ENCODE data around the gene TULP4.

Gene TULP4

DNA sequence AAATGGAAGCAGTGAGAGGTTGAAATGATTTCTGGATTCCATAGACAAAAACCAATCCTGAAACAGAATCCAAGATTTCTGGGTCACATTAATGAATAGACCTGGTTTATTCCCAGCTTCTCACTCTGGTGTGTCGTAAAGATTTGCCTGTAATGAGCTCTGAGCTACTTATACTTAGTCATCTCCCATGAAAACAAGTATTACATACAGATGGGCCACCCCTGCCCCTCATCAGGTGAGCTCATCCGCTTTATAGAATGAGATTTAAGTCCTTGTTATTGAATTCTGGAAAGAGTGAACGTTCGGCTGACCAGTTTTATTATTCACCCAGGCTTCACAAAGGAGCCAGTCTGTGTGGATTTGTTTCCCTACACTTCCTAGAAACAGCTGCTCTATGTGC, 200.5 kb downstream of the TULP4 start:
- Histone ChIP-seq H3K79me2 (ENCODE audit: insufficient read depth, low read length) (no peaks in the 10 kb centered on the region), H3F3A (ENCODE audit: low read depth) (no peaks in the 10 kb centered on the region), H3K36me3 (ENCODE audit: insufficient read depth, low read length) (no peaks in the 10 kb centered on the region), H3K9me2 (replicated peaks; ENCODE audit: low read depth, low read length) (no peaks in the 10 kb centered on the region), H4K20me1 (ENCODE audit: insufficient read depth, low read length, poor library complexity, severe bottlenecking) (no peaks in the 10 kb centered on the region), H3K4me2 (ENCODE audit: low read depth, low read length, poor library complexity, severe bottlenecking) (no peak overlapping the region), H3K4me3 (ENCODE audit: low read length, poor library complexity, severe bottlenecking) (no peak overlapping the region), H3K9me3 (ENCODE audit: insufficient read depth, low read depth, low read length) (no peaks in the 10 kb centered on the region), H3K9ac (ENCODE audit: low read depth, low read length, poor library complexity, severe bottlenecking) (no peak overlapping the region), H3K4me1 (ENCODE audit: insufficient read depth, low read length, poor library complexity, severe bottlenecking) (peaks cover 14% of the 10 kb centered on the region), H3K27me3 (ENCODE audit: insufficient read depth, low read length, poor library complexity, severe bottlenecking) (no peaks in the 10 kb centered on the region), H2AFZ (ENCODE audit: low read length) (no peak overlapping the region)
- no peak for TF ChIP-seq CTCF (conservative IDR thresholded peaks at IDR 0.05; ENCODE audit: low read length)
- TF ChIP-seq EZH2phosphoT487 (IDR thresholded peaks at IDR 0.05; ENCODE audit: borderline replicate concordance) = no peak

- no peaks in the 10 kb centered on the region for H4K20me1 ChIP-seq (ENCODE audit: insufficient read depth, low read length, poor library complexity, severe bottlenecking)
- H3K4me3 ChIP-seq (ENCODE audit: low read length, poor library complexity, severe bottlenecking) = peak overlapping the region; percentile 24
- peaks cover 17% of the 10 kb centered on the region for H3K4me1 ChIP-seq (ENCODE audit: insufficient read depth, low read length, poor library complexity, severe bottlenecking)
- TF ChIP-seq EZH2phosphoT487 (IDR thresholded peaks at IDR 0.05; ENCODE audit: borderline replicate concordance) = no peak
- TF ChIP-seq CTCF (conservative IDR thresholded peaks at IDR 0.05; ENCODE audit: low read length) = no peak
- H3K9me2 ChIP-seq (replicated peaks; ENCODE audit: low read depth, low read length) = no peaks in the 10 kb centered on the region
- no peaks in the 10 kb centered on the region for H3K79me2 ChIP-seq (ENCODE audit: insufficient read depth, low read length)
- H3K27me3 ChIP-seq (ENCODE audit: insufficient read depth, low read length, poor library complexity, severe bottlenecking) = no peaks in the 10 kb centered on the region
- H3K36me3 ChIP-seq (ENCODE audit: insufficient read depth, low read length) = no peaks in the 10 kb centered on the region
- H3K4me2 ChIP-seq (ENCODE audit: low read depth, low read length, poor library complexity, severe bottlenecking) = peak overlapping the region; percentile 55
- peak overlapping the region; percentile 31 for H3K9ac ChIP-seq (ENCODE audit: low read depth, low read length, poor library complexity, severe bottlenecking)
- H3K9me3 ChIP-seq (ENCODE audit: insufficient read depth, low read depth, low read length) = no peaks in the 10 kb centered on the region
- H3F3A ChIP-seq (ENCODE audit: low read depth) = no peaks in the 10 kb centered on the region
- no peak overlapping the region for H2AFZ ChIP-seq (ENCODE audit: low read length)
Observed at GRCh38 chr6:158514176-158514575, 201.9 kb downstream of the TULP4 start.

- H3K4me1 ChIP-seq (ENCODE audit: insufficient read depth, low read length, poor library complexity, severe bottlenecking) = peaks cover 17% of the 10 kb centered on the region
- no peak overlapping the region for H3K4me2 ChIP-seq (ENCODE audit: low read depth, low read length, poor library complexity, severe bottlenecking)
- H4K20me1 ChIP-seq (ENCODE audit: insufficient read depth, low read length, poor library complexity, severe bottlenecking) = no peaks in the 10 kb centered on the region
- no peaks in the 10 kb centered on the region for H3K79me2 ChIP-seq (ENCODE audit: insufficient read depth, low read length)
- H3K36me3 ChIP-seq (ENCODE audit: insufficient read depth, low read length) = no peaks in the 10 kb centered on the region
- H3K9me3 ChIP-seq (ENCODE audit: insufficient read depth, low read depth, low read length) = no peaks in the 10 kb centered on the region
- no peak overlapping the region for H2AFZ ChIP-seq (ENCODE audit: low read length)
- TF ChIP-seq CTCF (conservative IDR thresholded peaks at IDR 0.05; ENCODE audit: low read length) (no peak), EZH2phosphoT487 (IDR thresholded peaks at IDR 0.05; ENCODE audit: borderline replicate concordance) (no peak)
- no peaks in the 10 kb centered on the region for H3K9me2 ChIP-seq (replicated peaks; ENCODE audit: low read depth, low read length)
- H3F3A ChIP-seq (ENCODE audit: low read depth) = no peaks in the 10 kb centered on the region
- peak overlapping the region; percentile 31 for H3K9ac ChIP-seq (ENCODE audit: low read depth, low read length, poor library complexity, severe bottlenecking)
- H3K27me3 ChIP-seq (ENCODE audit: insufficient read depth, low read length, poor library complexity, severe bottlenecking) = no peaks in the 10 kb centered on the region
- H3K4me3 ChIP-seq (ENCODE audit: low read length, poor library complexity, severe bottlenecking) = no peak overlapping the region
Observed at GRCh38 chr6:158514991-158515390, 202.7 kb downstream of the TULP4 start.

Measured in Loucy (cell line).